ENCODE data around the gene AK3. TPM values are rescaled to one million over a fixed set of nuclear protein-coding genes. Genes with fewer than 3 reads are reported as not detected.

AK3 gene
- 59.9 and 68.3 TPM in 2 replicates for total RNA-seq

DNA sequence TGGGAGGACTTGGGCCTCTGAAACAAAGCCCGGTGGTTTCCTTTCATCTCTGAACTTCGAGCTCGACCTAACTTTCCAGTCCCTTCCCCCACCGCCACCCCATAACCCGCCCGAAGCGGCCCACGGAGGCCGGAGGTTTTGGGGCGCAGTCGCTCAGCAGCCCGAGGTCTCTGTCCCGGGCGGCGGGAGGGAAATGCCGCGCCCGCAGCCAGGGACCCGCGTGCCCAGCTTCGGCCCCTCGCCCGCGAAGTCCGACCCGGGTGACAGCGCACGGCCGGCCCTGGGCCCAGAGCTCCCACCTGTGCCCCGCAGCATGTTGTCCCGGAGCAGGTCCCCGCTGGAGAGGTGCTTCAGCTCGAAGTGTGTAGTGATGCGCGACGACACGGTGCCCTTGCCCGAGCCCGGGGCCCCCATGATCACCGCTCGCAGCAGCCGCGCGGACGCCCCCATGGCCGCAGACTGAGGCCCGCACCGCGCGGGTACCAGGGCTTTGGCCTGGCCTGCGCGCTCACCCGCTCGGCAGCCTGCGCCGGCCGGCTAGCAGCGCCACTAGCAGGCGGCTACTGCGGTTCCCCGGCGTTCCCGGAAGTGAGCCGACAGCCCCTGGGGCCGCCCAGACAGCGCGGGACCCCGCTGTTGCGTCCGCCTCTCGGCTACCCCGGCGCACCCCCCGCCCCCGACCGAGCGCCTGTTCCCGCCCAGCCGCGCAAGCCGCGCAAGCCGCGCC is at the start of gene AK3:
Gene AK3 (minus strand): TSS at position 565 of the 727 bp plus-strand sequence. CDS start 115 bp downstream, at position 450.

DNA sequence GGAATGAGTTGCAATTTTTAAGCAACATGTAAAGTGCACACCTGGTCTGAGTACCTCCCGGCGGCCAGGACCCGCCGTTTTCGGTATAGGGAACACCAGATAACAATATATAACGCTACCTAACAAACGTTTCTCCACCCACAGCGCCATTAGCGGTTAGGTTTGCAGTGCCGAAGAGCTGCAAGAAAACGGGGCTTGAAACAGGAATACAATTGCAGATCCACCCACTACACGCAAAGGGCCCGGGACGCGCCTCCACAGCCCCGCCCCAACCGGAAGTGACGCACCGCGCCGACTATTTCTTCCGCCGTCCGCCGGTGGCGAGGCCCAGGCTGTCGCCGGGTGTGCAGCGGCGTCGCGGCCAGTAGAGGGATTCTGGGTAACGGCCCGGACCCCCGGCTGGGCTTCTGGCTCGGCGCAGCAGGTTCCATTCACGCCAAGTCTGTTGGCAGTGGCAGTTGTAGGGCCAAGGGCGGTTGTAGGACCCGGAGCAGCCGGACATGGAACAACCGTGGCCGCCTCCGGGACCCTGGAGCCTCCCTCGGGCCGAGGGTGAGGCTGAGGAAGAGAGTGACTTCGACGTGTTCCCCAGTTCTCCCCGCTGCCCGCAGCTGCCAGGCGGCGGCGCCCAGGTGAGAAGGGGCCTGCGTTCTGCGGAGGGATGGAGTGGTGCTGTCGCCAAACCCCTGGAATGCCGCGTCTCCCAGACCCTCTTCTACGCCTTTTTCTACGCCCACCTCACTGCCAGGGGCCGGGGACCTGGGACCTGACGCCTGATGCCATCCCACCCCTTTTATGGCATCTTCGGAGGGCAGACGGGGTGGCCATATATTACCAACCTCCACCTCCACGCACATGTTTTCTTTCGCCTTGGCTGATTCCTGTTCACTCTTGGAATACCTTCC is 61.5 kb downstream of the AK3 start, which contains the start of gene CDC37L1:
Gene CDC37L1 (plus strand): TSS at position 302 of the 905 bp plus-strand sequence. CDS start 199 bp downstream, at position 501.

DNA sequence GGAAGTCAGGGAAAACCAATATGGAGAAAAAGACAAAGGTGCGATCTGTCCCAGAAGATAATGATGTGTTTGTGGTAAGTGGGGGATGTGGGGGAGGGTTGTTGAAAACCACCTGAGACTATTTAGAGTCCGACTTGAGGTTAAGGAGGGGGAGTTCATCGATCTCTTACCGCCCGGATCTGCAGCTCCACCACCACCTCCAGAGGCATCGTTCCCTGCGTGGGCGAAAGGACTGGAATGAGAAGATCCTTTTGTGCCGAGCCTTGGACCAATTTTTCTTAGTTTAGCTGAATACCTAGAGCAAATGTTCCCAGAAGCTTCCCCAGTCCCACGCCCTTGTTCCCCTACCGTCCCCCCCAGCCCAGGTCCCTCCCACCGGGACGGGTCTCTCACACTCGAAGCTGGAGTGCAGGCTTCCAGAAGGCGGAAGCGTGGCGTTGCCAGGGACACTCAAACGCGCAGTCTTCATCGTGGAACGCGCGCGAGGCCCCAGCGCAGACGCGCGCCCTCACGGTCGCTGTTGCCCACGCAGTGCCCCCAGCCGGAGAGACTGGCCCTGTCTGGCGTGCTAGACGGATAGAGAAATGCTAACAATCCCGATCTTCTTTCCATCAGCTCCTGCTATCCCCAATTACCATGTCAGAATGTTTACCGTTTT is 74.8 kb downstream of the AK3 start, which contains the start of gene SPATA6L:
Gene SPATA6L (minus strand): TSS at position 439 of the 658 bp plus-strand sequence. CDS start 230 bp downstream, at position 209.

DNA sequence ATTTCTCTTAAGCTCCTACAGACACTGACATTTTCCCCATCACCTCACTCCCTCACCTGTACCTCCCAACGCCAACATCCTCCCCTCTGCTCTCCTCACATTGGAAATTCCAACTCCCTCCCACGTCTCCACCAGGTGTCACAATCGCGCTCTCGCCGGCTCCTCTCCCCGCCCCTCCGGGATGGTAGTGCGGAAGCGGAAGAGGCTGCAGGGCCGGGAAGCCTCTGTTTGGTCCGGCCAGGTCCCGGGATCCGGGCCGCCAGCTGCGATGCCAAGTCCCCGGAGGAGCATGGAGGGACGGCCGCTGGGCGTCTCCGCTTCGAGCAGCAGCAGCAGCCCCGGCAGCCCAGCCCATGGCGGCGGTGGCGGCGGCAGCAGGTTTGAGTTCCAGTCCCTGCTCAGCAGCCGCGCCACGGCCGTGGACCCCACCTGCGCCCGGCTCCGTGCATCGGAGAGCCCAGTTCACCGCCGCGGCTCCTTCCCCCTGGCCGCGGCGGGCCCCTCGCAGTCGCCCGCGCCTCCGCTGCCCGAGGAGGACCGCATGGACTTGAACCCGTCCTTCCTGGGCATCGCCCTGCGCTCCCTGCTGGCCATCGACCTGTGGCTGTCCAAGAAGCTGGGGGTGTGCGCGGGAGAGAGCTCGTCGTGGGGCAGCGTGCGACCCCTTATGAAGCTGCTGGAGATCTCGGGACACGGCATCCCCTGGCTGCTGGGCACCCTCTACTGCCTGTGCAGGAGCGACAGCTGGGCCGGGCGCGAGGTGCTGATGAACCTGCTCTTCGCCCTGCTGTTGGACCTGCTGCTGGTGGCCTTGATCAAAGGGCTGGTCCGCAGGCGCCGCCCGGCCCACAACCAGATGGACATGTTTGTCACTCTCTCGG is 78.7 kb downstream of the AK3 start, which contains the start of gene PLPP6:
Gene PLPP6 (plus strand): TSS at position 187 of the 881 bp plus-strand sequence. CDS start 82 bp downstream, at position 269.

Other genes with a start within 250 kb of the AK3 start
- 5.9 and 8.8 TPM in 2 replicates for gene PLPP6, start 78.9 kb downstream of the AK3 start, total RNA-seq
- gene SPATA6L, start 74.7 kb downstream of the AK3 start, total RNA-seq = 1.8 TPM in 2 replicates
- gene CDC37L1, start 61.6 kb downstream of the AK3 start, total RNA-seq = 31.0 and 34.0 TPM in 2 replicates
- gene RCL1, start 51.7 kb upstream of the AK3 start, total RNA-seq = 17.0 and 23.0 TPM in 2 replicates
- 36.5 and 52.1 TPM in 2 replicates for gene JAK2, start 244.1 kb upstream of the AK3 start, total RNA-seq